GM12872 (cell line): ENCODE data around the gene NSFL1C.

Experiments used
- CTCF ChIP-seq: IDR thresholded peaks from 3 replicates; pipeline ENCODE4 v1.5.1; 2011; ENCODE audit warnings: low read depth, mild to moderate bottlenecking, low read length, moderate library complexity; ENCODE audit not compliant: insufficient read depth

Gene NSFL1C

DNA sequence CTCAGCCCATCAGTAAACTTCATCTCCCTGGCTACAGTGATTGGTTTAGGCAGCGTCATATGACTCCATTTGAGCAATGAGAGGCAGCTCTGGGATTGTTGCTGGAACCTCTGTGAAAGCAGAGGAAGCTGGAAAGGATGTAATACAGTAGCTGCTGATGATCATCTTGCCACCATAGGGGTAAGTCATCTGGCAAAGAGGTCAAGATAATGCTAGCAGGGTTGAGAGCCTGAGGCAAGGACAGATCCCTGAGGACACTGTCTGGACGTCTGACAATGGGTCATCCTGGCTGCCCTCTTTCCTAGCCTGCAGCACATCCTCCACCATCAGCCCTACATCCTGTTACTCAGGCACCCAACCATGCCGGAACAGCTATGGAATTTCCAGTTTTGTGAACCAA, 48.3 kb downstream of the NSFL1C start:
- TF ChIP-seq CTCF: no peak

GRCh38 chr20:1417790-1418189, 48.9 kb downstream of the NSFL1C start:
- TF ChIP-seq CTCF: no peak

DNA sequence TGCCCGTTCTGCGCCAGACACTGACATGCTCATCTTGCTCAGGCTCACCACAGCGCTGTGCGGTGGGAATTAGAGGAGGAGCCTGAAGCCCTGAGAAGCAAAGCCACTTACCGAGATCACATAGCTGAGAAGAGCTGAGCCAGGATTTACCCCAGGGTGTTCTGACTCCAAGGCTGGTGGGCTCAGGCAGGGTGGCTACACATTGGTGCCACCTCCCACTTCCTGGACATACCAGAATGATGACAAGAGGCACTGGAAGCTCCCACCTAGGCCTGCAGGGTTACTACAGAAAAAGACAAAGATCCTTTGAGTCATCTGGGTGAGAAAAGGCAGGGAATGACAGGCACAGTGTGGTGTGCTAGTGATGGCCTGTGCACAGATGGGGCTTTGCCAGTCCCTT, 49.4 kb downstream of the NSFL1C start:
- TF ChIP-seq CTCF: no peak

DNA sequence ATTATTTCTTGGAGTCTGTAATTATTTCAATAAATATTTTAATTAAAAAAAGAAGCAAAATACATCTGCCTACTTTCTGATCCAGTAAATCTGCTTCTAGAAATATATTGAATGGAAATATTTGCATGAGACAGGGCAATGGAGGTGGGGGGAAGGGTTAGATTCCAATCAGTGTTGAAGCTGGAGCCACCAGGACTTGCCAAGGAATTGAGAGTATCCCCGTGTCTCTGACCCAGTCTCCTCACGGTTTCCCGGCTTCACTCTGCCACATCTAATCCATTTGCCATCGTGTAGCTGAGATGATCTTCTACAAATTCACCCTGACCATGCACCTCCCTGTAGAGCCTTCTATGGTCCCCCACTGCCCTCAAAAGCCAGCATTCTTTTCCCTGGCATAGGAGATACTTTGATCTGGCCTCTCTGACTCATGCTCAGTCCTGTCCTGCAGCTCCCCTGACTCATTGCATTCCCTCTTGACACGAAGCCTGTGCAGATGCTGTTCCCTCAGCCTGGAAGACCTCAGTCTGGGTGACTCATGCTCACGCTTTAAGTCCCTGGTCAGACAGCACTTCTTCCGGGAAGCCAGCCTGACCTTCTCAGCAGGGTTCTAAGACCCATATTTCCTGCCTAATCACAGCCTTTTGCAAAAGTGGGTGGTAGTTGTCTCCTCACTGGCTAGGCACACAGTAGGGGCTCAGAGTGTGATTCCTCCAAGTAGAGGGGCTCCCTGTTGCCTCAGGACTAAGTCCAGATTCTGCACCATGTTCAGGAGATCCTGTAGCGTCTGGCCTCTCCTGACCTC, 50.8 kb downstream of the NSFL1C start:
- TF ChIP-seq CTCF: no peak

DNA sequence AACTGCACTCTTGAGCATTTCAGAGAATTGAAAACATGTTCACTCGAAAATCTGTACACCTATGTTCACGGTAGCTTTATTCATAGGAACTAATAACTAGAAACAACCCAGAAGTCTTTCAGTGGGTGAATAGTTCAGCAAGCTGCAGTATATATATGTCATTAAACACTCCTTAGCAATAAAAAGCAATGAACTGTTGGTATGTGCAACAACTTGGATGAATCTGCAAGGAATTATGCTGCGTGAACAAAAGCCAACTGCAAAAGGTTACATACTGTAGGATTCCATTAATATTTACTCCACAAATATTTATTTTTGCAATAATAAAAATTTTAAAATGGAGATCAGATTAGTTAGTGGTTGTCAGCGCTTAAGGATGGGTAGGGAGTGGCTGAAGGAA, 51.7 kb downstream of the NSFL1C start:
- TF ChIP-seq CTCF: no peak

DNA sequence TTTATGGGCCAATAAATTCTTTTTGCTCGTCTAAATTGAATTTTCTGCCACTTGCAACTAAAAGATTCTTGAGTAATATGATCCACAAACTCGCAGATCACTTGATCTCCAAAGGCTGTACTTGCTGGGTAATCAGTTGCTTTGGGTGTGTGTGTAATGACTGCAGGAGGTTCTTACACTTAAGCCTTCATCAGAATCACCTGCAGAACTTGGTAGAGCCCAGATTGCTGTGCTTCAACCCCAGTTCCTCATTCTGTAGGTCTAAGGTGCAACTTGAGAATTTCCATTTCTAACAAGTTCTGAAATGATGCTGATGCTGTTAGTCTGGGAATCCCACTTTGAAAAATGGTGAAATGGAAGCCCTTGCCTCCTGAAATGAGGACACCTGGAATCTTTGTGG, 60.8 kb downstream of the NSFL1C start:
- no peak for TF ChIP-seq CTCF

GRCh38 chr20:1403624-1404023, 63.0 kb downstream of the NSFL1C start:
- no peak for TF ChIP-seq CTCF
